IPS-11a (cell line): ENCODE results near the gene IRS2.
A peak's percentile ranks its signal among the peaks of the same experiment; 100 is the strongest.
"Not testable (repeated sequence)": the region's sequence is repeated elsewhere in the genome, so short reads cannot be mapped to it uniquely, and the experiment has no call there.

Source experiments
- H3K4me3 ChIP-seq: one replicate; pipeline ENCODE4 v1.5.1; 2013; ENCODE audit warnings: low read depth, low read length, control low read depth

IRS2 gene

GRCh38 chr13:109786457-109787134, at the start of gene IRS2:
IRS2 (minus strand) TSS chr13:109786583; CDS start chr13:109786053, 530 bp downstream.
- H3K4me3 ChIP-seq = peak within 1 kb of the TSS; percentile 72

GRCh38 chr13:109834973-109835720, 48.8 kb upstream of the IRS2 start:
- H3K4me3 ChIP-seq = no peak overlapping the region

- H3K4me3 ChIP-seq = no peak overlapping the region
Measured at GRCh38 chr13:109833940-109834339, 47.6 kb upstream of the IRS2 start.

GRCh38 chr13:109833071-109833470, 46.7 kb upstream of the IRS2 start:
- H3K4me3 ChIP-seq = no peak overlapping the region

- H3K4me3 ChIP-seq = not testable (repeated sequence)
Measured at GRCh38 chr13:109828591-109829316, 42.4 kb upstream of the IRS2 start.

- not testable (repeated sequence) for H3K4me3 ChIP-seq
Measured at GRCh38 chr13:109823201-109823600, 36.8 kb upstream of the IRS2 start.

GRCh38 chr13:109821103-109821502, 34.7 kb upstream of the IRS2 start:
- no peak overlapping the region for H3K4me3 ChIP-seq

GRCh38 chr13:109819874-109820273, 33.5 kb upstream of the IRS2 start:
- H3K4me3 ChIP-seq = no peak overlapping the region

GRCh38 chr13:109818886-109819285, 32.5 kb upstream of the IRS2 start:
- no peak overlapping the region for H3K4me3 ChIP-seq

GRCh38 chr13:109817591-109818535, 31.5 kb upstream of the IRS2 start:
- no peak overlapping the region for H3K4me3 ChIP-seq

- no peak overlapping the region for H3K4me3 ChIP-seq
Measured at GRCh38 chr13:109816808-109817203, 30.4 kb upstream of the IRS2 start.

GRCh38 chr13:109816112-109816807, 29.9 kb upstream of the IRS2 start:
- no peak overlapping the region for H3K4me3 ChIP-seq

- H3K4me3 ChIP-seq = no peak overlapping the region
Measured at GRCh38 chr13:109815651-109816050, 29.3 kb upstream of the IRS2 start.

- no peak overlapping the region for H3K4me3 ChIP-seq
Measured at GRCh38 chr13:109813663-109814062, 27.3 kb upstream of the IRS2 start.

GRCh38 chr13:109812382-109812781, 26.0 kb upstream of the IRS2 start:
- no peak overlapping the region for H3K4me3 ChIP-seq

GRCh38 chr13:109810761-109811510, 24.6 kb upstream of the IRS2 start:
- no peak overlapping the region for H3K4me3 ChIP-seq

- no peak overlapping the region for H3K4me3 ChIP-seq
Measured at GRCh38 chr13:109809216-109809932, 23.0 kb upstream of the IRS2 start.

GRCh38 chr13:109807345-109807744, 21.0 kb upstream of the IRS2 start:
- no peak overlapping the region for H3K4me3 ChIP-seq

- H3K4me3 ChIP-seq = no peak overlapping the region
Measured at GRCh38 chr13:109804654-109805053, 18.3 kb upstream of the IRS2 start.
